GM13977 (cell line): ENCODE data around the gene SKI.

Experiments
- DNase-seq: peaks from one replicate; pipeline ENCODE4 v3.0.0; 2012; ENCODE audit warnings: low spot score
- in situ Hi-C: fragments of 300-500 bp; cut with MboI; formaldehyde crosslinking; loops from one replicate; pipeline ENCODE4 v1.12.0; 2022; ENCODE audit warnings: low sequenced_read_pairs, low pct_unique_long_range_greater_than_20kb, mixed read lengths, inconsistent platforms; ENCODE audit not compliant: unreplicated experiment
- TF ChIP-seq, protein P1 (sequence below): IDR thresholded peaks from 2 replicates; pipeline ENCODE4 v1.5.1; 2012; ENCODE audit warnings: mild to moderate bottlenecking, control low read depth; ENCODE audit not compliant: insufficient read depth; ENCODE audit errors: extremely low read depth, missing control alignments

Gene SKI

DNA sequence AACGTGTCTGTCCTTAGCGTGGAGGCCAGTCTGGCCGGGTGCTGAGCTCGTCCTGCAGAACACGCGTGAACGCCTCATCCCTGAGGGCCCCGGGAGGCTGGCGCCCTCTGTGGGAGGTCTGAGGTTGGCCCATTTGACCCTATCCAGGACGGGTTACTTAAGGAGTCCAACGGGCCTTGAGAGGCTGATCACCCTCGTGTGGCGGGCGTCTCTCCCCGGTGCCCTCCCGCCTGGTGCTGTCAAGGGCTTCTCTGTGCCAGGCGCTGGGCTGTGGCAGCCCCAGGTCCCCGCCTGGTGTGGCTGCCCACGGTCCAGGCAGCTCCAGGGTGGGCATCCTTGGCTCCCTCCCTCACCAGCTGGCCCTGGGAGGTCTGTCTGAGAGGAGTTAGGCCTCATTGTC lies 9.7 kb downstream of the SKI start:
- DNase-seq: no peak
- TF ChIP-seq, protein P1, sequence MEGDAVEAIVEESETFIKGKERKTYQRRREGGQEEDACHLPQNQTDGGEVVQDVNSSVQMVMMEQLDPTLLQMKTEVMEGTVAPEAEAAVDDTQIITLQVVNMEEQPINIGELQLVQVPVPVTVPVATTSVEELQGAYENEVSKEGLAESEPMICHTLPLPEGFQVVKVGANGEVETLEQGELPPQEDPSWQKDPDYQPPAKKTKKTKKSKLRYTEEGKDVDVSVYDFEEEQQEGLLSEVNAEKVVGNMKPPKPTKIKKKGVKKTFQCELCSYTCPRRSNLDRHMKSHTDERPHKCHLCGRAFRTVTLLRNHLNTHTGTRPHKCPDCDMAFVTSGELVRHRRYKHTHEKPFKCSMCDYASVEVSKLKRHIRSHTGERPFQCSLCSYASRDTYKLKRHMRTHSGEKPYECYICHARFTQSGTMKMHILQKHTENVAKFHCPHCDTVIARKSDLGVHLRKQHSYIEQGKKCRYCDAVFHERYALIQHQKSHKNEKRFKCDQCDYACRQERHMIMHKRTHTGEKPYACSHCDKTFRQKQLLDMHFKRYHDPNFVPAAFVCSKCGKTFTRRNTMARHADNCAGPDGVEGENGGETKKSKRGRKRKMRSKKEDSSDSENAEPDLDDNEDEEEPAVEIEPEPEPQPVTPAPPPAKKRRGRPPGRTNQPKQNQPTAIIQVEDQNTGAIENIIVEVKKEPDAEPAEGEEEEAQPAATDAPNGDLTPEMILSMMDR: no peak
- in situ Hi-C loops: no loop called here

DNA sequence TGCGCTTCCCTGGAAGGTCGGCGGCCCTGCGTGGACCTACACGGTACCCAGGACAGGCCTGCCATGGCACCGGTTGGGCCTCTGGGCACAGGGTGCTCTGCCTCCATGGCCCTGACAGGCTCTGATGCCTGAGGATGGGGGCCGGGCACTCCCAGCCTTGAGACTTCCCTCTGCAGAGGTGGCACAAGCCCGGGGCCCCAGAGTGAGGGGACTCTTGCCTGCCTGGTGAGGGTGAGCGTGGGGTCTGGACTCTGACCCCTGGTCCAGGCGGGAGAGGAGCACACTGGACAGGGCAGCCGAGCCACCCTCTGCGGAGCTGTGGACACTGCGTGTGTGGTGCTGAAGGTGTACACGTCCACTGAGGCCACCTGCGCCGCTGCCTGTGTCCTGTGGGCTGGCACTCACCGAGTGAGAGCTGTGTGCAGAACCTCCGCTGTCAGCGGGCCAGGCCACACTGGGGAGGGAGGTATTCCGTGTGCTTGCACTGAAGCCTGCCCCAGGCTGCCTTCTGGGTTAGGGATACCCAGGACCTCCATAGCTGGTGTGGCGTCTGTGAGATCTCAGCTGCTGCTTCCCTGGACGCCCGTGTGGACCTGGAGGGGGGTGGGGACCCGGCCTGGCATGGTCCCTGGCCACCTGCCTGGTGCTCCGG lies 10.4 kb downstream of the SKI start:
- in situ Hi-C loops: no loop called here
- TF ChIP-seq, protein P1: no peak
- no peak for DNase-seq

DNA sequence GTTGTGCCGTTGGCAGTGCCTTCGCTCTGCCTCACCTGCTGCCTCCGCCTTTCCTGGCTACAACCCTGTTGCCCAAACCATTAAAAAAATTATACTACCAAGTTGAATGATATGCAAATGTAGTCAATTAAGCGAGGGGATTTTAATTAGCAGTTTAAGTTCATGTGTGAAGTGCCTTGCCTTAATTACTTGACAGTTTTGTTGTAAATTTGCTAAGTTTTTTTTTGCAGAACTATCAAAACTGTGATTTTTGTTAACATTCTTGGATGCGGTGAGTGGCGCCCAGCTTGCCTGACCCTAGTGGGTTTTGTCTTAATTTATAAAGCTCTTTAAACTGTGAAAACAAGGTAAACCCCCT lies 10.9 kb downstream of the SKI start:
- DNase-seq: no peak
- TF ChIP-seq, protein P1: no peak
- in situ Hi-C loops: no loop called here

DNA sequence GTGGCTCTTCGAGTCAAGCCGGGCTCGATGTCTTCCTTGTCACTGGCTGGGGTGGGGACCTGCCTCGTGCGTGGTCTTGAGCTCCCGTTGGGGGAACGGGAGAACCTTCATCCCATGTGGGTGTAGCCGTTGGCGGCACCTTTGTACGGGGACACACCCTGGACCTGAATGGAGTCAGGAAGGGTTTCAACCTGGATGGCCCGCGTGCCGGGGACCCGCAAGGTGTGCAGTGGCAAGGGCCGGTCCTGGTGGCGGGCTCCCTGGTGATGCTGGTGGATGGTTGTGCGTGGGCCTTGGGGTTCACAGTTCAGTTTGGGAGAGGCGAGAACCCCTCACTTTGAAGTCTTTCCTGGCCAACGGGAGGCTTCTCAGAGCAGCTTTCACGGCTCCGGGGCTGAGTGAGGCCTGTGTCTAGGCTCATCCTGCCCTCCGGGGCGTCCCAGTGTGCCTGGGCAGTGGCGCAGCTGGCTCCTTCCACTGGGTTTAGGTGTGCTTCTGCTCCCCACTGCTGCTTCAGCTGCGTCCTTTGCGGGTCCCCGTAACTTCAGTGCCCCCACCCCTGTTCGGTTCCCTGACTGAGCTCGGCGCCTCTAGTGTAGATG lies 11.4 kb downstream of the SKI start:
- TF ChIP-seq, protein P1: no peak
- in situ Hi-C loops: no loop called here
- DNase-seq: no peak

DNA sequence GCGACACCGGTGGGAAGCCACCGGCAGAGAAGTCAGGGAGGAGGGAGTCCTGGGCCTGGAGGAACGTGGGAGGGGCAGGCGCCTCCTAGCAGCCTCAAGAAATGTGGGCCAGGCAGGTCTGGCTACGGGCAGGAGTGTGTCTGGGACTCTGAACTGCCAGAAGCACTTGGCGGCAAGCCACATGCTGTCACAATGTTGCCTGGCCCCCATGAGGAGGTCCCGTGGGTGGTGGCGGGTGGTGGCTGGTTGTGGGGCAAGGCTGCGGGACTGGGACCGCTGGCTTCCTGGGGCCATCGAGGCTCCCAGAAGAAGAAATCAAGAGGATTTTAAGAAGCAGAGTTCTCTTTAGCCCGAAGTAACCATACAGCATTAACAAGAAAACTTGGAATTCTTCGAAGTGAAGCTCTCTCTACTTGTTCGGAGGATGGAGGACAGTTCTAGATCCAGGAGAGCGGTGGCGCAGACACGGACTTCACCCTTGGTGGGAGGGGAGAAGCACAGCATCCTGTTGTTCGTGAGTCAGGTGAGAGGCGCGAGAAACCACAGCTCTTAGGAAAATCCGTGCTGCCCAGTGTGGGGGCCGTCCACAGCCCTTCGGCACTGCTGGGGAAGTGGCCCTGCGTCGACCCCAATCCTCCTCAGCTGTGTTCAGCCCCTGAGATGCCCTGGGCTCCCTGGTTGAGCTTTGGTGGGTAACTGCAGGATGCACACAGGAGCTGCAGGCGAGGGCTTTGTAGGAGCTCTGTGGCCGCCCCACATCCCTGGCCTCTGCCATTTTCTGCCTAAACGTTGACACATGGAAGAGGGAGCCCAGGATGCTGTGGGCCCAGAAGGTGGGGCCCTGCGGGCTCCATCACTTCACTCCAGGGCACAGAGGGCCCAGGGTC lies 12.4 kb downstream of the SKI start:
- TF ChIP-seq, protein P1: no peak
- in situ Hi-C loops: no loop called here
- DNase-seq: no peak

DNA sequence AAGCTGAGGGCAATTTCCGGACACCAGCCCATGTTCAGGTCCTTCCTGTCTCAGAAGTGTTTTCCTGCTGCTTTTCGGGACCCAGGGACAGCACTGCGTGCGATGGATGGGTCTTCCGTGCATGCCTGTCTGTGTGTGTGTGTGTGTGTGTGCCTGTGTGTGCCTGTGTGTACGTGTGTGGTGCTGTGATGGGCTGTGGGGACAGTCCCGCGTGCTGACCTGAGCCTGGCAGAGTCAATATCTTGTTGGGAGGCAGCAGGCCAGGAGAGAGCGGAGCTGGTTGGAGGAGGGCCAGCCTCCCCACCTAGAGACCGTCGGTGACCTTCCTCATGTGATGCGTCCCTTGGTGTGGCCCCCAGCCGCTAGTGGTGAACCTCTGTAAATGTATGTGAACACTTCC lies 13.7 kb downstream of the SKI start:
- in situ Hi-C loops: no loop called here
- TF ChIP-seq, protein P1: no peak
- DNase-seq: no peak
